HG02884 (cell line): ENCODE measurements around the gene UBR3.
"Not testable (repeated sequence)": the region's sequence is repeated elsewhere in the genome, so short reads cannot be mapped to it uniquely, and the experiment has no call there.

Experiments
- ATAC-seq: cut with Tn5 transposase; IDR thresholded peaks from one replicate; pipeline ENCODE4 v1.9.1; 2021; ENCODE audit warnings: mild to moderate bottlenecking, moderate library complexity; ENCODE audit not compliant: unreplicated experiment

UBR3 gene

DNA sequence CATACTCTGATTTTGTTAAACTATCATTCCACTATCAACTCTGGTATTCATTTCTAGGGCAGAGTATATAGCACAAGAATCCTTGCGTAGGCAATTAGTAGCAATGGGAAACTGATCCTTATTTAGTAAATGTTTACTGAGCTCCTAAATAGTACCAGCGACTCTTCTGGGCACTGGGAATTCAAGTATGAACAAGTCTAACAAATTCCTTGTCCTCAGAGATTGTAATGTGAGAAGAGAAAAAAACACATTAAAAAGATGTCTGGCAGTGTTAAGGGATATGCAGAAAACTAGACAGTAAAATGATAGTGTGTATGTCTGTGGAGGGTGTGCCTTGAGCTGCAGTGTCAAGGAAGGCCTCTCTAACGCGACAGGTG, 3.3 kb upstream of the UBR3 start:
- no peak for ATAC-seq

DNA sequence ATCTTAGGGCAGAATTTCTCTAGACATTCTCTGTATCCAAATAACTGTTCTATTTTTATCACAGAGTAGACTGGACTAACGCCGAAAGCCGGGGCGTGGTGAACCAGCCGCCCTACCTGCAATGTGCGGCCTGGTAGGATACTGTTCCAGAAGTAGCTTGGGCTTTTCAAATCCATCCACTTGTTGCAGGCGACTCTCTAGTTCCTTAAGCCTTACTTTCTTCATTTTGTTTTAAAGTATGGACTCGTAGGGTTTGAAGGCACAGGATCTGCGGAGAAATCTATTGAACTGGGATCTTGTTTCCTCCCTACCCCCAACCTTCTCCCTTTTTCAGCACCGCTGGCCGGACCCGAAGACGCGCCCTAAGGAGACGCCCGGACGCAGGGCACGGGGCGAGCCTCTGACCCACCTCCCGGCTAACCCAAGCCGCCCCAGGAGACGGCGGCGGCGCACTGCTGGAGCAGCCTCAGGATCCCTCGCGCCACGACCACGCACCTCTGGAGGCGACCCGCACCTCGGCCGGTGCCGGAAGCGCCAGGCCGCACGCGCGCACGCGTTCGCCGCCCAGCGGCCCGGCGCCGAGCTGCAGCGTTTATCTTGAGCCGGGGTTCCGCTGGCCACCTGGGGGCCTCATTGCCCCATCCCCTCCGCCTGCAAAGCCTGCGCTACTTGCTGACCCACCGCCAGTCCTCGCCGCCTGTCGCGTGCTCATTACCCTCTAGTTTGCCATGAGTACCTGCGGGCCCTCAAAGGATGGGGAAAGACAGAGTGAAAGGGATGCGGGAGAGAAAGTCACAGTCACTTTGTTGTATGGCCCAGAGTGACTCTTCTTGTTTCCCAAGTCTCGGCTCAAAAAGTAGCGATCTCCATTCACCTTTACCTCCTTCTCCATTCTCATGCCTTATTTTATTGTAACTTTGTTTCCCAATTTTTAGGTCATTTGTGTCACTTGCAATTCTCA, 2.6 kb upstream of the UBR3 start, which contains the start of gene METTL5:
Gene METTL5 (minus strand): TSS at position 533 of the 961 bp plus-strand sequence. CDS start 308 bp downstream, at position 225.
- ATAC-seq, result peak; percentile 56

DNA sequence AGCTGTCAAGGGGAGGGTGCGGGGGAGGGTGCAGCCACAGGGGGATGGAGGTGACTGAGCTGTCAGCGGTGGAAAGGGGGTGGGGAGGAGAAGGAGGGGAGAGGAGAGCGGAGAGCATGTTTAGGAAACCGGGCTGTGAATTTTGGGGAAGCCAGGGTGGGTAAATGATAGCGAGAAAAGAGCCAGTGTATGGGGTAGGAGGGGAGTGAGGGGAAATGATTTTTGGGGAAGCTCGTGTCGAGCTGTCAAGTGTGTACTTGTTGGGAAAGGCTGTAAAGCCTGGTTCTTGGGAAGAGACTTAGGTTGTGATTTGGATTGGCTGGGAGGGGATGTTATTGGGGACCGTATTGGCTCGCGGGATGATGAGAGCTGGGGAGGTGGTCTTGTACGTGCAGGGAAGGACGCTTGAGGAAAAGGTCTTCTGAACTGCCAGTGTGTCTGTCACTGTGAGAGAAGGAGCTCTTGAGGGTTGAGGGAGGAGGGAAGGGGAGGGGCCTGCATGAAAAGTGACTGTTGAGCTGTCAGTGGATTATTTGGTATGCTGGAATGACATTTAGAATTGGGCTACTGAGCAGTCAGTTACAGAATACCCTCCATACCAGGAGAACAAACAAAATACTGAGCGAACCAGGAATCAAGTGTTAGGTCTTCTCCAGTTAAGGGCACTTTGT, 1.0 kb downstream of the UBR3 start:
- no peak for ATAC-seq

DNA sequence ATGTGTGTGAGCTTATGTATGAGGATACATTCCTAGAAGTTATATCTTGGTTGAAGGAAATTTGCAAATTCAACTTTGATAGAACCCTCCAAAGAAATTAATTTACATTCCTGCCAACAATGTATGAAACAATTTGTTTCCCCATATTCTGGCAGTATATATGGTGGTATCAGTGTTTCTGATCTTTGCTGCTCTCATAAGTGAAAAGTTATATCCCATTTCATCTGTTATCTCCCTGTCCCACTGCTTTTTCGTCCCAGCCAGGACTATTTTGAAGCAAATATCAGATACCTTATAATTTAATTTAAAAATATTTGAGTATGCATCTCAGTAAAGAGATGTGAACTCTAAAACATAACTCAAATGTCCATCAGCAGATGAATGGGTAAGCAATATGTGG, 7.1 kb downstream of the UBR3 start:
- ATAC-seq, result no peak

DNA sequence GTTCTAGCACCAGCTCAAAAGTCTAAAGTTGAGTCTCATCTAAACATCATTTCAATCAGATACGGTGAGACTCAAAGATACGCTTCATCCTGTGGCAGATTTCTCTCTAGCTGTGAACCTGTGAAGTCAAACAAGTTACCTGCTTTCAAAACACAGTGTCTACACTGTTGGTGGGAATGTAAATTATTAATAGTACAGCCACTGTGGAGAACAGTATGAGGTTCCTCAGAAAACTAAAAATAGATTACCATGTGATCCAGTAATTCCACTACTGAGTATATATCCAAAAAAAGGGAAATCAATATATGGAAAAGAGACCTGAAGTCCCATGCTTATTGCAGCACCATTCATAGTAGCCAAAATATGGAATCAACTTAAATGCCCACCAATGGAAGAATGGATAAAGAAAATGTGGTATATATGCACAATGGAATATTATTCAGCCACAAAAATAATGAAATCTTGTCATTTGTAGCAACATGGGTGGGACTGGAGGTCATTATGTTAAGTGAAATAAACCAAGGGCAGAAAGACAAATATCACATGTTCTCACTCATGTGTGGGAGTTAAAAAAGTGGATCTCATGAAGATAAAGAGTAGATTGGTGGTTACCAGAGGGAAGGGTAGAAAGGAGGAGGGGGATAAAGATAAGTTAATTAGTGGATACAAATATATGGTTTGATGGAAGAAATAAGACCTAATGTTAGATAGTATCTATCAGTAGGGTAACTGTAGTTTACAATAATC, 11.7 kb downstream of the UBR3 start:
- ATAC-seq, result no peak

DNA sequence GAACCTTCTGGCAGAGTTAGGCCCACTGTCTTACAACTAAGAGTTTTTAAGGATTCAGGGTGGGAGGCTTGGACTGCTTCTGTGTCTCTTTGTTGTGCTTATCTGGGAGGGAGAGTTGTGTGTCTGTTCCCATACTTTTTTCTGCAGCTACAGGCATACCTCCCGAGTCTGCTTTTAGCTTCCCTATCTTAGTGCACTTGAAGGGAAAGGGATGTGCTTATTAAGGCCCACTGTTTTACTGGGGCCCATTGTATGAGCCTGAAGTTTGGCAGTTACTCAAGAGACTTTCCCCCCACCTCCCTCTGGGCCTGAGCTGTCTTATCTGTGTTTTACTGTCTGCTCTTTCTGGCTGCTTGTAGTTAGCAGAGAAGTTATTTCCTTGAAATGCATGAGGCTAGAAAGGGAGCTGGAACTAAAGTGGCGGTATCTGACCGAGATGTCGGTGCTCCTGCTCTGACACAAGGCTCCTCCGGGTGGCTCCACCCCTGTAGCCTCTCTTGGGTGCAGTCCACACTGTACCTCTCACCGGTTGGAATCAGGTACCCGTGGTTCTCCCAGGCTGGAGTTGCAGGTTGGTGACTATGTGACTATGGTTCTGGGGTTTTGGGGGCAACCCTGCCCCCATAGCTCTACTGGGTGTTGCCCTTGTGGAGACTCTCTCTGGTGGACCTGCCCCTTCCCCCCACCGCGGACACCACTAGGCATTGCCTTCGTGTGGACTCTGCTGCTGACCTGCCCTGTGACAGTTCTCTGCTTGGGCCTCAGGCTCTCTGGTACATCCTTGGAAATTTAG, 12.9 kb downstream of the UBR3 start:
- no peak for ATAC-seq

DNA sequence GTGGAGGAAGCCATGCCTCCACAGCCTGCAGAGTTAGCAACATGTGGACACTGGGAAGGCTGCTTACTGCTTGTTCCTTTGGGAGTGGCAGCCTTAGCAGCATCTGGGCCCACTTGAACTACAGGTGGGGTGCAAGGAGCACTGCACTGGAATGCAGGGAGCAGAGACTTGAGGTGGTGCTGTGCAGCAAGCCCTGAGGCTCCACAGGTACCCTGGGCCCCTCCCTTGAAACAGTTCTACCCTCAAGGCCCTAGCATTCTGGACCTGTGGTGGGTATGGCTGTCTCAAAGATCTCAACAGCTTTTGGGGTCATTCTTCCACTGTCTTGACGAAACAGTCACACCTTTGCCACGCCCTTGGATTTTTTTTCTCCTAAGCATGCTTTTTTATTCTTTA, 13.5 kb downstream of the UBR3 start:
- ATAC-seq, result no peak

DNA sequence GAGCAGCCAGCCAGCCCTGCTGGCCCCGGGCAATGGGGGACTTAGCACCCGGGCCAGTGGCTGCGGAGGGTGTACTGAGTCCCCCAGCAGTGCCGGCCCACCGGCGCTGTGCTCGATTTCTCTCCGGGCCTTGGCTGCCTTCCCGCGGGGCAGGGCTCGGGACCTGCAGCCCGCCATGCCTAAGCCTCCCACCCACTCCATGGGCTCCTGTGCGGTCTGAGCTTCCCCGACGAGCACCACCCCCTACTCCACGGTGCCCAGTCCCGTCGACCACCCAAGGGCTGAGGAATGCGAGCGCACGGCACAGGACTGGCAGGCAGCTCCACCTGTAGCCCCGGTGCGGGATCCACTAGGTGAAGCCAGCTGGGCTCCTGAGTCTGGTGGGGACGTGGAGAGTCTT, 14.4 kb downstream of the UBR3 start:
- not testable (repeated sequence) for ATAC-seq

DNA sequence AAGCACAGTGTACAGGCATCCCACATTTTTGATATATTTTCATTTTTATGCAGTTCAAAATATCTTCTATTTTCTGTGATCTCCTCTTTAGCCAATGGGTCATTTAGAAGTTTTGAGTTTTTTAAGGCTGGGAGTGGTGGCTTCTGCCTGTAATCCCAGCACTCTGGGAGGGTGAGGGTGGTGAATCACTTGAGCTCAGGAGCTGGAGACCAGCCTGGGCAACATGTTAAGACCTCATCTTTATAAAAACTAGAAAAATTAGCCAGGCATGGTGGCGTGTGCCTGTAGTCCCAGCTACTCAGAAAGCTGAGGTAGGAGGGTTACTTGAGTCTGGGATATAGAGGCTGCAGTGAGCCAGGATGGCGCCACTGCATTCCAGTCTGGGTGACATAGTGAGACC, 17.8 kb downstream of the UBR3 start:
- ATAC-seq, result no peak

DNA sequence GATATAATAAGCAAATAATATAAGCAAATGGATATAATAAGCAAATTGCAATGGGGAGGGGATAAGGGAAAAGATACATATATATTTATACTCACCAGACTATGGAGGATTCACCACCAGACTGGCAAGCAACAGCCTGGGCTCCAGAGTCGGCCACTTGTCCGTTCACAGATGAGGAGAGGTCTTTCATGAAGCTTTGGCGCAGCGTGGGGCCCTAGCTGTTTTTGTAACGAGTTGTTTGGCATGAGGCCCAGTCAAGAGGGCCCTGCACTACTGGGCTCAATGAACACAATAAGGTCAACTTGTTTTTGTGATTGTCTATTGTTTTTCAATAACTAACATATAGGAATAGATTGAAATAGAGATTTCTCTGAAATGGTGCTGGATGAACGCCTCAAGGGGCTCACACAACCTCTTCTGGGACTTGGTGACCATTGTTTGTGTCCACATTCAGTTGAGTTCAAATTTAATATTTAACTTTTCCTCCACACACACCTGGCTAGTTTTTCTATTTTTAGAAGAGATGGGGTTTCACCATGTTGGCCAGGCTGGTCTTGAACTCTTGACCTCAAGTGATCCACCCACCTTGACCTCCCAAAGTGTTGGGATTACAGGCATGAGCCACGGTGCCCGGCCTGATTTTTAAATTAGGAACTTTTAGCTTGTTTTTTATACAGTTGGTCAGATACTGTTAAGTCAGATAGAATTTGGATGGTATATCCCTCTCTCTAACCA, 21.9 kb downstream of the UBR3 start:
- not testable (repeated sequence) for ATAC-seq

DNA sequence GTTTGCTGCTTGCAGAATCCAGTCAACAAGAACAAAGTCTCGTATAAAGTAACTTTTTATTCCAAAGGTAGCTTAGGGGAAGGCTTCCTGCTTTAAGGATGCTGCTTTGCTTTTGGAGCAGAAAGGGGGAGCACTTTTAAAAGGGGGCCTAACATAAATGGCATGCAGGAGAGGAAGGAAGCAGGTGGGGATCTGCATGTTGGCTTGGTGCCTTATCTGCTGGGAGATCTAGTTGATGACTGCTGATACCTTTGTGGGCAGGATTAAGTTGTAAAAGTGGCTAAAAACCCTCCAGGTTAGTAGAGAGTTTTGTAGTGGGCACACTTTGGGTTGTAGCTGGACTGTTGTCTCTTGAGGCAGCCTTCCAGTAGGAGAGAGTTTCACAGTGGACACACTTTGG, 22.5 kb downstream of the UBR3 start:
- ATAC-seq, result no peak

DNA sequence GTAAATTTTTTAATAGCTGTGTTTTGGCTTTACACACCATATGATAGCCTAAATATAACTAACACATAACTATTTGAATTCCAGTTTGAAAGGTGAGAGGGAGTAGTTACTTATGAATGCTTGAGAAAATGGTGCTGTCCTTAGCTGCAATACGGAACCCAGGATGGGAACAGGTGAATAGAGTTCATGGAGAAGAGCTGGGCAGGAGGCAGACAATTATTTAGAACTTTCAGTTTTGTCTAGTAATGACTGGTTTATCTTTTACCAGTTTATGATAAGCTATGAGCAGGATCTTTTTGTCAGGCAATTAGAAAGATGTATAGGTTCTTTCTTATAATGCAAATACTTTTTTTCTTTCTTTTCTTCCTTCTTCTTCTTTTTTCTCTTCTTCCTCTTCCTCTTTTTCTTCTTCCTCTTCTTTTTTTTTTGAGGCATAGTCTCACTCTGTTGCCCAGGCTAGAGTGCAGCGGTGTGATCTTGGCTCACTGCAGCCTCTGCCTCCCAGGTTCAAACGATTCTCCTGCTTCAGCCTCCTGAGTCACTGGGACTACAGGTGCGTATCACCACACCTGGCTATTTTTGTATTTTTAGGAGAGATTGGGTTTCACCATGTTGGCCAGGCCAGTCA, 25.9 kb downstream of the UBR3 start:
- no peak for ATAC-seq

DNA sequence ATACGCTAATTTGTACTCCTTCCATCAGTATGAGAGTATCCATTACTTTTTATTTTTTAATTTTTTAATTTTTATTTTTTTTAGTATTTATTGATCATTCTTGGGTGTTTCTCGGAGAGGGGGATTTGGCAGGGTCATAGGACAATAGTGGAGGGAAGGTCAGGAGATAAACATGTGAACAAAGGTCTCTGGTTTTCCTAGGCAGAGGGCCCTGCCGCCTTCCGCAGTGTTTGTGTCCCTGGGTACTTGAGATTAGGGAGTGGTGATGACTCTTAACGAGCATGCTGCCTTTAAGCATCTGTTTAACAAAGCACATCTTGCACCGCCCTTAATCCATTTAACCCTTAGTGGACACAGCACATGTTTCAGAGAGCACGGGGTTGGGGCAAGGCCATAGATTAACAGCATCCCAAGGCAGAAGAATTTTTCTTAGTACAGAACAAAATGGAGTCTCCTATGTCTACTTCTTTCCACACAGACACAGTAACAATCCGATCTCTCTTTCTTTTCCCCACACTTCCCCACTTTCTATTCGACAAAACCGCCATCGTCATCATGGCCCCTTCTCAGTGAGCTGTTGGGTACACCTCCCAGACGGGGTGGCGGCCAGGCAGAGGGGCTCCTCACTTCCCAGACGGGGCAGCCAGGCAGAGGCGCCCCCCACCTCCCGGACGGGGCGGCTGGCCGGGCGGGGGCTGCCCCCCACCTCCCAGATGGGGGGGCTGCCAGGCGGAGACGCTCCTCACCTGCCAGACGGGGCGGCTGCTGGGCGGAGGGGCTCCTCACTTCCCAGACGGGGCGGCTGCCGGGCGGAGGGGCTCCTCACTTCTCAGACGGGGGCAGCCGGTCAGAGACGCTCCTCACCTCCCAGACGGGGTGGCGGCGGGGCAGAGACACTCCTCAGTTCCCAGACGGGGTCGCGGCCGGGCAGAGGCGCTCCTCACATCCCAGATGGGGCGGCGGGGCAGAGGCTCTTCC, 28.3 kb downstream of the UBR3 start:
- not testable (repeated sequence) for ATAC-seq

DNA sequence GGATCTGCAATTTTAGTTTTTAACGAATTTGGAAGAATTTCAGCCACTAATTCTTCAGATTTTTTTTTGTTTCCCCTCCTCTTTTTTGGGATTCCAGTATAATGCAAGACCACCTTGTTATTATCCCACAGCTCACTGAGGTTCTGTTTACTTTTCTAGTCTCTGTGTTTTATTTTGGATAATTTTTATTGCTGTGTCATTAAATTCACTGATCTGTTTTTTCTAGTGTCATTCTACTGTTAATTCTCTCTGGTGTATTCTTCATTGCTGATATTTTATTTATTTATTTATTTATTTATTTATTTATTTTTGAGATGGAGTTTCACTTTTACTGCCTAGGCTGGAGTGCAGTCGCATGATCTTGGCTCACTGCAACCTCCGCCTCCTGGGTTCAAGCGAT, 32.2 kb downstream of the UBR3 start:
- ATAC-seq, result no peak

DNA sequence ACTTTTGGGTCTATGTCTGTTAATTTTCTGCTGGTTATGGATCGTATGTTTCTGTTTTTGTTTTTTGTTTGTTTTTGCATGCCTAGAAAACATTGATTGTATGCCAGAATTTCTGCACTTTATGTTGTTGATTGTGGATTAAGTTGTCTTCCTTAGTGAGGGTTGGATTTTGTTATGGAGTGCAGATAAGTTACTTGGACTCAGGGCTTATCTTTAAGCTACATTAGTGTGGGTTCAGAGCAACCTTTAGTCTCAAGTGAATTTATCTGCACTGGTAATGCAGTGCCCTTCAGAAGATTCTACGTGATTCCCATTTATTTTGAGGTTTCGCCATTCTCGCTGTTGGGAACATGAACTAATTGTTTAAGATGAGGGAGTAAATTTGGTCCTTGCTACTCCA, 32.9 kb downstream of the UBR3 start:
- ATAC-seq, result no peak

DNA sequence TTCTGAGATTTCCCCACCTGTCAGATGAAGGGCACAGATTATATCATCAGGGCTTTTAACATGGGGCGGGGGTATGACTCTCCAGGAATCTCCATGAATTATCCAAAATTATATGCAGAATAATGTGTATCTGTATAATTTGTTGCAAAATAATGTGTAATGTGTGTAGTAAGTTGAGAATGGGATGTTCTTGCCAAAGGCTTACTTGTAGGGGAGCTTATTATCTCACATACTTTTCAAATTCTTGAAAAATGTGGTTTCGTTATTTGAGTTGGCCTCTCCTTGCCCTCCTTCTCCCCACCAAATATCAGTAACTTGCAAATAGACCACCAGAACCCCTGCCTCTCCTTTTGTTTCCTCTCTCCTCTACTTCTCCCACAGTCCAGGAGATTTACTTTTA, 35.6 kb downstream of the UBR3 start:
- no peak for ATAC-seq

DNA sequence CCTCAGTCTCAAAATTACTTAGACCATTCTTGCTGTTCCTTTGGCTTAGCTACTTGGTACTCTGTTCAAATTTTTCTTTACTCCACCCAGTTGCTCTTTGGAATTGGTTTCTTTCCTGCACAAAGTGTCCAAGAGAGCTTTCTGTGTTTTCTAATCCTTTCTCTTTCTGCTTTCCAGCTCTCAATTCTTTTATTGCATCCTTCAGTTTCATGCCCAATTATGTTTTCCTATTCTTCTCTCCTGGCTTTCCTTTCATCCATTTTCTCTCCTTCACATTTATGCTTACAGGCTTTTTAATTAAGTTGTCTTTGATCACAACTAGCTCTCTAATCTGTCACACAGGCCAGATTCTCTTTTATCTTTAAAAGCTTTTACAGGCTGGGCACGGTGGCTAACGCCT, 38.2 kb downstream of the UBR3 start:
- ATAC-seq, result no peak

DNA sequence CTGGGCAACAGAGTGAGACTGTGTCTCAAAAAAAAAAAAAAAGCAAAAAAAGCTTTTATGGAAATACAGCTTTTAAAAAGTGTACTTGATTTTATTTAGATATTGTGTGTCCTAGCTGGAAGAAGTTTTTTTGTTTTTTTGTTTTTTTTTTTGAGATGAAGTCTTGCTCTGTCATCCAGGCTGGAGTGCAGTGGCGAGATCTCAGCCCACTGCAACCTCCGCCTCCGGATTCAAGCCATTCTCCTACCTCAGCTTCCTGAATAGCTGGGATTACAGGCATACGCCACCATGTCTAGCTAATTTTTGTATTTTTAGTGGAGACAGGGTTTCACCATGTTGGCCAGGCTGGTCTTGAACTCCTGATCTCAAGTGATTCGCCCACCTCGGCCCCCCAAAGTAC, 39.0 kb downstream of the UBR3 start:
- ATAC-seq, result not testable (repeated sequence)
